BE2C (cell line): ENCODE results near the gene IFI27L1.
A peak's percentile ranks its signal among the peaks of the same experiment; 100 is the strongest.

Experiments
- DNase-seq: peaks from one replicate; pipeline ENCODE4 v3.0.0-alpha.2; 2020
- H3K27me3 ChIP-seq: fragments of 250-450 bp; sonication (Bioruptor Pico); 2 replicates; pipeline ENCODE4 v1.5.1; 2020; ENCODE audit warnings: mild to moderate bottlenecking
- H3K36me3 ChIP-seq: fragments of 250-450 bp; sonication (Bioruptor Pico); 2 replicates; pipeline ENCODE4 v1.5.1; 2020; ENCODE audit warnings: mild to moderate bottlenecking
- H3K4me1 ChIP-seq: fragments of 250-450 bp; sonication (Bioruptor Pico); 2 replicates; pipeline ENCODE4 v1.5.1; 2020
- H3K4me3 ChIP-seq: 2 replicates; pipeline ENCODE4 v1.5.1; 2011; ENCODE audit warnings: low read depth, low read length
- H3K9me3 ChIP-seq: fragments of 250-450 bp; sonication (Bioruptor Pico); 2 replicates; pipeline ENCODE4 v1.5.1; 2020
- TF ChIP-seq, protein P1 (sequence below): IDR thresholded peaks from 2 replicates; pipeline ENCODE4 v1.5.1; 2012; ENCODE audit warnings: mild to moderate bottlenecking, low read depth, low read length

Gene IFI27L1

DNA sequence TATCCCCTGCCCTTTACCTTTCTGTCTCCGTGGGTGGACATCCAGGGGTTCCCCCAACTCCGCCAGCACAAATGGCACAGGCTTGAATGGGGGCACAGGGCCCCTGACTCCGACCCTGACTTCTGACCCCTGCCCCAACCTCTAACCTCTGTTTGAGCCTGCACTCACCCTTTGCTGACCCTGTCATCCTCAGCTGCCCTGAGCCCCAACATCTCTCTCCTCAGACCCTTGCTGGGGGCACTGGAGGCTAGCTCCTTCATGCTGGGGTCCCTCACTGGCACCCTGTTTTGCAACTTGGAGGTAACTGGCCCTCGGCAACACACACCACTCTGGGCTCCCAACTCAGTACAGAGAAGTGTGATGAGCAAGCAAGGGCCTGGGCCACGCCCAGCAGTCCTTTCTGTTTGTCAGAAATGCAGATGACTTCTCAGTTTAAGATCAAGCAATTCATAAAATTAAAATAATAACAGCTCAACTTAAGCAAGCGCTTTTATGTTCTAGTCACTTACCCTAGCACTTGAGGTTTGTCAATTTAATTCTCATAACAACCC, 31.5 kb downstream of the IFI27L1 start:
- DNase-seq = no peak
- Histone ChIP-seq H3K9me3 (no peaks in the 10 kb centered on the region; the same call in 1 of the 2 replicates), H3K27me3 (no peaks in the 10 kb centered on the region), H3K4me1 (peaks cover 27% of the 10 kb centered on the region), H3K36me3 (no peaks in the 10 kb centered on the region), H3K4me3 (no peak overlapping the region)
- TF ChIP-seq, protein P1, sequence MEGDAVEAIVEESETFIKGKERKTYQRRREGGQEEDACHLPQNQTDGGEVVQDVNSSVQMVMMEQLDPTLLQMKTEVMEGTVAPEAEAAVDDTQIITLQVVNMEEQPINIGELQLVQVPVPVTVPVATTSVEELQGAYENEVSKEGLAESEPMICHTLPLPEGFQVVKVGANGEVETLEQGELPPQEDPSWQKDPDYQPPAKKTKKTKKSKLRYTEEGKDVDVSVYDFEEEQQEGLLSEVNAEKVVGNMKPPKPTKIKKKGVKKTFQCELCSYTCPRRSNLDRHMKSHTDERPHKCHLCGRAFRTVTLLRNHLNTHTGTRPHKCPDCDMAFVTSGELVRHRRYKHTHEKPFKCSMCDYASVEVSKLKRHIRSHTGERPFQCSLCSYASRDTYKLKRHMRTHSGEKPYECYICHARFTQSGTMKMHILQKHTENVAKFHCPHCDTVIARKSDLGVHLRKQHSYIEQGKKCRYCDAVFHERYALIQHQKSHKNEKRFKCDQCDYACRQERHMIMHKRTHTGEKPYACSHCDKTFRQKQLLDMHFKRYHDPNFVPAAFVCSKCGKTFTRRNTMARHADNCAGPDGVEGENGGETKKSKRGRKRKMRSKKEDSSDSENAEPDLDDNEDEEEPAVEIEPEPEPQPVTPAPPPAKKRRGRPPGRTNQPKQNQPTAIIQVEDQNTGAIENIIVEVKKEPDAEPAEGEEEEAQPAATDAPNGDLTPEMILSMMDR = no peak

DNA sequence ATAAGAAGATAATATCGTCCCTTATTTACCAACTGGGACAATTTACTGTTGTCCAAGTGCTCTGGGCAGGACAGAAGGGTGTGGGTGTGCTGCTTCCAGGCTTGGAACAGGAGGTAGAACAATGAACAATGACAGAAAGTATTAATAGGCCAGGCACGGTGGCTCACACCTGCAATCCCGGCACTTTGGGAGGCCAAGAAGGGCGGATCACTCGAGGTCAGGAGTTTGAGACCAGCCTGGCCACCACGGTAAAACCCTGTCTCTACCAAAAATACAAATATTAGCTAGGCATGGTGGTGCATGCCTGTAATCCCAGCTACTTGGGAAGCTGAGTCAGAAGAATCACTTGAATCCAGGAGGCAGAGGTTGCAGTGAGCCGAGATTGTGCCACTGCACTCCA, 32.0 kb downstream of the IFI27L1 start:
- TF ChIP-seq, protein P1 = no peak
- DNase-seq = no peak
- H3K4me1 ChIP-seq = peaks cover 27% of the 10 kb centered on the region

DNA sequence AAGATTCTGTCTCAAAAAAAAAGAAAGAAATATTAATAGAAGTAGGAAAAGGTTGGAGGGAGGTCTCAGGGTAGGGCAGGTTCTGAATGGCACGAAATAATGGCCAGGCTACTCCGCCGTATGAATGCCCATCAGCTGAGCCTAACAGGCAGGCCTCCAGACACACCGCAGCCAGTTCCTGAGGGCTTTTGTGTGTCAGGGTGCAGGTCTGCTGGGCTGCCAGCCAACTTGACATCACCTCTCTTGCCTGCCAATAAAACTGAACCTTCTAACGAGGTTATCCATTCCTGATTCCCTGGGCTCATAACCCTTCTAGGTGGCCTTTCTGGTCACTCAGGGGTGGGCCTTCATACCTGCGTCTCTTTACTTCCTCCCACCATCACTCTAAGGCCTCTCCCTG, 32.4 kb downstream of the IFI27L1 start:
- Histone ChIP-seq H3K4me3 (no peak overlapping the region), H3K27me3 (no peaks in the 10 kb centered on the region), H3K36me3 (no peaks in the 10 kb centered on the region), H3K9me3 (no peaks in the 10 kb centered on the region), H3K4me1 (peaks cover 27% of the 10 kb centered on the region)
- peak; percentile 81 for DNase-seq
- TF ChIP-seq, protein P1 = no peak

More for the DNA sequence above, 32.0 kb downstream of the IFI27L1 start:
- Histone ChIP-seq H3K9me3 (no peaks in the 10 kb centered on the region; the same call in 1 of the 2 replicates), H3K27me3 (no peaks in the 10 kb centered on the region), H3K36me3 (no peaks in the 10 kb centered on the region), H3K4me3 (no peak overlapping the region)

DNA sequence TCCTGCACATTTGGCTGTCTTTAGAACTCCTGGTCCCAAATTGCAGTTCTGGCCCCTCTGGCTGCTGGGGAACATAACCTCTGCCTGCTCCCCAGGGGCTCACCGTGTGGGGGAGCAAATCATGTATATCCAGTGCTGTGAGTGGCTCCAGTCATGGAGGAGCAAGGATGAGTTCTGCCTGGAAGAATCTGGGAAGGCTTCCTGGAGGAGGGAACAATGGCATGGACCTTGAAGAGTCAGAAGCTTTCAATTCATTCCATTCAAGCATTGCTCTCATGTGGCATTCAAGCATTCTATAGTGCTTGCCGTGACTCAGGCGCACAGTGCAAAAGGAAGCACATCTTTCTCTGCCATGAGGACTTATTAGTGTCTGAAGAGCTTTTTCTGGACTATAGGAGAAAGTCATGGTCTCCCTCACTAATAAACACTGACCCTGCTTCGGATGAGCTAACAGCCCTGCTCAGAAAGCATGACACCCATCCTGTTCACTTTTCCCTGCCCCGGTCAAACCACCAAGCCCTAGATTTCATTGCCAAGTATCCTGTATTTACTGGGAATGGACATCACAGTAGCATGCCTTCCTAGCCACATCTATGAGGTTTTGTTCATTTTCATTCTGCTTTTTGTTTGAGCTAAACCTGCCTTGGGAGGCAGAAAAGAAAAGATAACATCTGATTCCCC, 32.9 kb downstream of the IFI27L1 start:
- H3K36me3 ChIP-seq = no peaks in the 10 kb centered on the region
- no peak overlapping the region for H3K4me3 ChIP-seq
- no peaks in the 10 kb centered on the region; the same call in none of the 2 replicates for H3K9me3 ChIP-seq
- peaks cover 27% of the 10 kb centered on the region for H3K4me1 ChIP-seq
- no peaks in the 10 kb centered on the region for H3K27me3 ChIP-seq
- TF ChIP-seq, protein P1 = no peak
- DNase-seq = no peak

DNA sequence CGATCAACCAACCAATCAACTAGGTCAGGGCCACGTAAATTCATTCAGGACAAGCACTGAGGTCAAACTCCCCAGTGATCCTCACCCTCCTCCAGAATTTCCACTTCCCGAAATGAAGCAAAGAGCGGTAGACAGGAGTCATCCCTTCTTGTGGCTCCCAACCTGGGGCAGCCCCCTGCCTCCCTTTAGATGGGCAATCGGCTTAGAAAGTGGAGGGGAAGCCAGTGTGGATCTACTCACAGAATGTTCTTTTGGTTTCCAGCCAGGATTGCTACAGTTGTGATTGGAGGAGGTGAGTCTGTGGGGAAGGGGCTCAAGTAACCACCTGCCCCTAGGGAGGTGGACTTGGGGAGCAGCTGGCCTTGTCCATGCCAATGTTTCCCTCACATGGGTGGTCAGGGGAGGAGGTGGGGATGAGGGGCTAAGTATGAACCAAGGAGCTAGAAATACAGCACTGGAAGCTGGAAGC, 33.5 kb downstream of the IFI27L1 start:
- no peaks in the 10 kb centered on the region for H3K27me3 ChIP-seq
- TF ChIP-seq, protein P1 = no peak
- H3K4me1 ChIP-seq = peaks cover 27% of the 10 kb centered on the region
- H3K4me3 ChIP-seq = no peak overlapping the region
- no peaks in the 10 kb centered on the region; the same call in none of the 2 replicates for H3K9me3 ChIP-seq
- no peak for DNase-seq
- no peaks in the 10 kb centered on the region for H3K36me3 ChIP-seq

DNA sequence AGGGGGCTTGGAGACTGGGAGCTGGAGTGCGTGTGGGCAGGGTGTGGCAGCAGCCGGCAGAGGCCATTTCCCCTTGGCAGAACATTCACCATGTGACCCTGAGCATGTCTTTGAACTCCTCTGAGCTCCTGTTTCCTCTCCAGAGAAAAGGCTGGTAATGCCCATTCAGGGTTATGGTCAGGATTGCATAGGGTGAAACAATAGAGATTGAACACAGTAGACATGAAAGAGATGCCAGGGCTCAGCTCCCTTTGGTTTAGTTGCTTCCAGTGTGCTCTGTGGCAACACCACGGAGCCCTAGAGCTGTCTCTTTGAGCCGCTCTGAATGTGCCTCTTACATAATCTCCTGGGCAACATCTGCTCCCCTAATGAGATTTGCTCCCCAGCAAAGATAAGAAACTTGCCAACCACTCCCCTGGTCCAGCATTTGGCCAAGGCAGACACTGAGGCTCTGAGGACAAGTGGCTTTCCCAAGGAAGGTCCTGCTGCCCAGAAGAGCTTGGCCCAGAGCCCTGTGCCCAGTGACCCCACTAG, 34.0 kb downstream of the IFI27L1 start:
- H3K4me3 ChIP-seq = no peak overlapping the region
- H3K27me3 ChIP-seq = no peaks in the 10 kb centered on the region
- no peaks in the 10 kb centered on the region; the same call in none of the 2 replicates for H3K9me3 ChIP-seq
- H3K36me3 ChIP-seq = no peaks in the 10 kb centered on the region
- TF ChIP-seq, protein P1 = no peak
- peaks cover 27% of the 10 kb centered on the region for H3K4me1 ChIP-seq
- DNase-seq = peak; percentile 41
